GM19023 (cell line): Measurements from ENCODE around the gene HSPBAP1.
"Not testable (repeated sequence)": the region's sequence is repeated elsewhere in the genome, so short reads cannot be mapped to it uniquely, and the experiment has no call there.

Experiments used
- ATAC-seq: cut with Tn5 transposase; IDR thresholded peaks from one replicate; pipeline ENCODE4 v1.9.1; 2021; ENCODE audit warnings: mild to moderate bottlenecking, moderate library complexity; ENCODE audit not compliant: unreplicated experiment

The HSPBAP1 gene

GRCh38 chr3:122743581-122744120 is 50.0 kb downstream of the HSPBAP1 start:
- no peak for ATAC-seq

- no peak for ATAC-seq
These were observed 51.4 kb downstream of the HSPBAP1 start for GRCh38 chr3:122742234-122742633.

- no peak for ATAC-seq
These were observed 54.5 kb downstream of the HSPBAP1 start for GRCh38 chr3:122739172-122739571.

- not testable (repeated sequence) for ATAC-seq
These were observed 60.7 kb downstream of the HSPBAP1 start for GRCh38 chr3:122732682-122733525.

- no peak for ATAC-seq
These were observed 63.4 kb downstream of the HSPBAP1 start for GRCh38 chr3:122730240-122730639.

GRCh38 chr3:122728756-122729514 is 64.7 kb downstream of the HSPBAP1 start:
- ATAC-seq, result no peak

GRCh38 chr3:122728186-122728585 is 65.4 kb downstream of the HSPBAP1 start:
- no peak for ATAC-seq

- ATAC-seq, result no peak
These were observed 65.9 kb downstream of the HSPBAP1 start for GRCh38 chr3:122727766-122728165.

- ATAC-seq, result no peak
These were observed 66.3 kb downstream of the HSPBAP1 start for GRCh38 chr3:122727294-122727693.

- ATAC-seq, result no peak
These were observed 68.5 kb downstream of the HSPBAP1 start for GRCh38 chr3:122725106-122725505.

- ATAC-seq, result no peak
These were observed 74.2 kb downstream of the HSPBAP1 start for GRCh38 chr3:122719273-122719921.

GRCh38 chr3:122716667-122717066 is 77.0 kb downstream of the HSPBAP1 start:
- no peak for ATAC-seq

GRCh38 chr3:122714273-122714672 is 79.4 kb downstream of the HSPBAP1 start:
- ATAC-seq, result no peak

GRCh38 chr3:122710616-122711251 is 82.9 kb downstream of the HSPBAP1 start:
- ATAC-seq, result not testable (repeated sequence)

GRCh38 chr3:122705379-122705778 is 88.3 kb downstream of the HSPBAP1 start:
- ATAC-seq, result no peak

GRCh38 chr3:122700193-122700592 is 93.4 kb downstream of the HSPBAP1 start:
- no peak for ATAC-seq

- peak; percentile 93 for ATAC-seq
These were observed 95.5 kb downstream of the HSPBAP1 start for GRCh38 chr3:122697952-122698620.

- no peak for ATAC-seq
These were observed 97.6 kb downstream of the HSPBAP1 start for GRCh38 chr3:122695927-122696561.

GRCh38 chr3:122694966-122695365 is 98.7 kb downstream of the HSPBAP1 start:
- ATAC-seq, result no peak

- no peak for ATAC-seq
These were observed 101.0 kb downstream of the HSPBAP1 start for GRCh38 chr3:122692674-122693073.
